HG03108 (cell line): ENCODE measurements around the gene CSAD.
"Not testable (repeated sequence)": the region's sequence is repeated elsewhere in the genome, so short reads cannot be mapped to it uniquely, and the experiment has no call there.

Source experiments
- ATAC-seq: cut with Tn5 transposase; IDR thresholded peaks from one replicate; pipeline ENCODE4 v1.9.1; 2021; ENCODE audit warnings: moderate library complexity; ENCODE audit not compliant: unreplicated experiment

CSAD gene

DNA sequence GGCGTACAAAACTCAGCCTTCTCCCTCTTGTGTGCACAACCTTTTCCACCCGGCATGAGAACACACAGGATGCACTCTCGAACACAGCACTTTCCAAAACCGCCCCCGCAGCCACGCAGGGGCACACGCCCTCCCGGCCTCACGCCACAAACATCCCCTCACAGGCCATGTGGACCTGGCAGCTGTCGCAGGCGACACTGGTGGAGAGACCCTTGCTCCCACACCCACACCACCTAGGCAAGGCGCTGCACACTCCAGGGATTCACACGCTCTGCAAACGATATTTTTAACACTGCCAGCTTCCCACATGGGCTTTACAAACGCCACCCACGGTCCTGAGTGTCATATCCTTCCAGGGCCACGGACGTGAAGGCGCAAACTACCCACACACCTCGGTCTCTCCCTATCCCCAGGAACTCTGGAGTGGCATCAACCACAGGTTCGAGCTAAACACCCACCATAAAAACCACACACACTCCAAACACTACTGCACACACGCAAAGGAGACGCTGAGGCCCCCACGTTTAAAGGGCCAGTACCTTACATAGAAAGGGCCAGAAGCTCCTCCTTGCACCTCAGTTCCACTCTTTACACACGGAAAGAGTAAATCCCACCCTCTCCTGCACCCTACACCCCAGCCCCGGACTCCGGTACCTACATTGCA is 38.7 kb upstream of the CSAD start:
- peak; percentile 1 for ATAC-seq

DNA sequence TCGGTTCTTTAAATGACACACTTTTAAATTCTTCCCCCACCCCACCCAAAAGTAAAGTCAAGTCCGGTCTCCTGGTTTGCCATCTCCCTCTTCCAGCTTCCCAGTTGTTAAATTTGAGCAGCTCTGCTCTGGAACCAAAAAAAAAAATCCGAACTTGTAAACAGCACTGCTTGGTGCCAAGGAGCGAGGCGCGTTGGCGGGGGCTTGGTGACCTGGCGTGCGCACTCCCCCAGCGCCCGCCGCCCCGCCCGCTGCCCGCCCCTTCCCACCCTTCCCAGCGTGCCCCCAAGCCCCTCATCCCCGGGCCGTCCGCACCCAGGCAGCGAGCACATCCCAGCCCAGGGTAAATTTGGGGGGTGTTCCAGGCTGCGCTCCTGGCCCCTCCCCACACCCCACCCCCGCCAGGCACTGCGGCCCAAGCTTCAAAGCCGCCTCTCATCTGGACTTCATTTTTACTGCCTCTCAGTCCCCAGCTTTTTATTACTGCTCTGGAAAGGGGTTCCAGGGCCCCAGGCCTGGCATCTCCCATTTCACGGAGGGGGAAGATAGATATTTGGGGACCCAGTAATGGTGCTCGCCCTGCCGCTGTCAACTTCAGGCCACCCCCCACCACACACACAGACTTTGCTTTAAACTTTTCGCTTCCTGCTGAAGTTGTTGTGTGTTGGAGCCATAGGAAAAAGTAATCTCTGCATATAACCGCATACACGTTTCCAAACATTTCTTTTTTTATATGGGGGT is 38.0 kb upstream of the CSAD start:
- ATAC-seq: no peak

DNA sequence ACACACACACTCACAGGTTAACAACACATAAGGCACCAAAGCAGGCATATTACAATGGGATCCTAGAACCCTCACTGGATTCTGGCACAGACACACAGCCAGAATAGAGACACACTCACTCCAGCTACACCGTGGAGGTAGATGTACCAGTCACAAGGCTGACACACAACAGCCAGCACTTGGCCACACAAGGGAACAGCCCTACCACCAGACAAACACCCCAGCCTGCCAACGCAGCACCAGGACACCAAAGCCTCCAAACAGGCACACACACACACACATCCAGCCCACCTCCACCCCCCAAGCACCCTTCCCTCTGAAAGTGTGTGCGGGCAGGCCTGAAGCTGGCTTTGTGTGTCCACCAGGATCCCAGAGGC is 37.2 kb upstream of the CSAD start:
- no peak for ATAC-seq

DNA sequence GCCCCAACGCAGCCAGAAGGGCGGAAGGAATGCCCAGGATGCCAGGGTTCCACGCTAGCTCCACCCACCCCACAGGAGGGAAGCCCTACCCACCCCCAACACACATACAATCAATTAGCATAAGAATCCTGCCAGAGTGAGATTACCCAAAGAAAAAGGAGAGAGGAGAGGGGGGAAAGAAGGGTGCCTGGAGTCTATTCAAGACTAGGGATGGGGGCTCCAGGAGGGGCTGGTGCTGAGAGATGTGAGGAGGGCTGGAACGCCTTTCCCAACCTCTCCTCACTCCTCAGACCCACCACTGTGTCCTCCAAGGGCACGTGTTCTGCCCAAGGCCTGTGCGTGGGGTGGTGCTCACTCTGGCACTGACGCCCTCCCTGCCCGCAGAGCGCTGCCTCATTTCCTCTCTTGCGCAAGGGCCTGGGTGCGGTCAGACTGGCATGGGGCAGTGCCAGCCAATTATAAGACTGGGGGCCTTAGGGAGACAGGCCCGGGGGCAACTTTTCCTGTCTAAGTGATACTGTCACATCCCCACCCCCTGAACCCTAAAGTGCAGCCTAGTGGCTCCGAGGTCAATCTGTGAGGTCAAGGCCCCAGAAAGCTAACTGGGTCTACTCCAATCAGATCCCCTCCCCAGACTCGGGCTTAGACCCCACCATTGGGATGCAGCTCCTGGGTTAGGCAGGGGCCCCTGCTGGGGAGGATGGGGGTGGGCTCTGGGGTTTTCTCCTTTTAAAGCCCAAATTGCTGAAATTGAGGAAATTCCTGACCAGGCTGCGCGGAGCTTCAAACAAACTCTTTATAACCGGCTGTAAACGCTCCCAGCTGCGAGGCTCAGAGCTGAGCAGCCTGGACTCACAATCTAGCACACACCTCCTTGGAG is 36.6 kb upstream of the CSAD start:
- no peak for ATAC-seq

DNA sequence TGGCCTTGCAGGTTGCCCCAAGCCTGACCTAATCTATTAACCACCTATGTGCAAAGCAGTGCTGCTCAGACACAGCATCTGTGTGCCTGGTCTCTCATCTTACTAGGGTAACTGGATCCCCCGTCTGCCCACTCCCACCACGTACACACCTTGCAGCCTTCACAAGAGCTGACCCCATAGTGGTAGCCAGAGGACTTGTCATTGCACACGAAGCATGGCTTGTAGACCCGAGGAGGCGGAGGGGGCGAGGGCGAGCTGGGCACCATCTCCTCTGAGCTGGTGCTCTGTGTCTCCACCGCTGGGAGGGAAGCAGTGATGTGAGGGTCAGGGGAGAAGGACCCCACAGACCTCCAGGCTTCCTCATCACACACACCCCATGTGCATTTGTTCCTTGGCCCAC is 34.8 kb upstream of the CSAD start:
- no peak for ATAC-seq

DNA sequence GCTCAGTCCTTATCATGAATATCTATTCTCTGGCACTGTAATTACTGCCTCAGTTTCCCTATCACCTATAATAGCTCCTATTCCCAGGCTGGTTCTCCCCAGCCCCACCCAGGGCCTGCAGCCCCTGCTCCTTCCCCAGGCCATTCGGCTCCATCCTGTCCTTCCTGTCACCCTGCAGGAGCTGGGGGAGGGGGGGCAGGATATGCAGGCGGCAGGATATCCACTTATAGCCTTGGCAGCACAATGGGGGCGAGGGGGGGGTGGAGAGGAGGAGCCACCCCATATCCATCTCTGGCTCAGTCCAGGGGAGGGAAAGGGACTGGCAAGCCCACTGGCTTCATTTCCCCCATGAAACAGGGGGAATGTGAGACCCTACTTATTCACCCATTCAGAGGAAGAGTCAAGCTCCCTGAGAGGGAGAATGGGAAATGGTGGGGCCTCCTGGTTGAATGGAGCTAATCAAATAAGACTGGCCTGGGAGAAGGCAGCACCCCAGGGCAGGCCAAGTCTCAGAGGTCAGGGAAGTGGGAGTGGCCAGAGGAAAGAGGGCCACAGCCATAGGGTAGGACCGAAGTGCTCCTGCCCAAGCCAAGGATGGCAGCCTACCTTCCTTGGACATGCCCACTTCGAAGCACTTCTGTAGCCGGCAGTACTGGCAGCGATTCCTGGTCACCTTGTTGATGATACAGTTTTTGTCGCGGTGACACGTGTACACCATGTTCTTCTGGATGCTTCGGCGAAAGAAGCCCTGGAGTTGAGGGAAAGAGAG is 34.1 kb upstream of the CSAD start:
- ATAC-seq: no peak

DNA sequence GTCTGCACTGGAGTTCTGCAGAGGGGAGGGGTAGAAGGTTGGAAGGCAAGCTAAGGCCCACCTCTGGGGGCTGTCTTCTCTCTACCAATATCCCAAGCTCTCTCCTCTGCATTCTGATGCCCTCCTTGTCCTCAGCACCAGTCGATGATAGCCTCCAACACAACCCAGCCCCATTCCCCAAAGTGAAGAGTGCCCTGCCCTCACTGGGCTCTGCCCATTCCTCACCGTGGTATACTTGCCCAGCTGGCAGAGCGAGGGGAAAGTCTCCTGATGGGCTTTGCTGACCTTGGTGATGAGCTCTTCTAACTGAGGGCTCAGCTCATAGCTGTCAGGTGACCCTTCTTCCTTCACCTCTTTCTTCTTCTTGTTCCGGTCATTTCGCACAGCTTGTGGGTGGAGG is 33.5 kb upstream of the CSAD start:
- no peak for ATAC-seq

DNA sequence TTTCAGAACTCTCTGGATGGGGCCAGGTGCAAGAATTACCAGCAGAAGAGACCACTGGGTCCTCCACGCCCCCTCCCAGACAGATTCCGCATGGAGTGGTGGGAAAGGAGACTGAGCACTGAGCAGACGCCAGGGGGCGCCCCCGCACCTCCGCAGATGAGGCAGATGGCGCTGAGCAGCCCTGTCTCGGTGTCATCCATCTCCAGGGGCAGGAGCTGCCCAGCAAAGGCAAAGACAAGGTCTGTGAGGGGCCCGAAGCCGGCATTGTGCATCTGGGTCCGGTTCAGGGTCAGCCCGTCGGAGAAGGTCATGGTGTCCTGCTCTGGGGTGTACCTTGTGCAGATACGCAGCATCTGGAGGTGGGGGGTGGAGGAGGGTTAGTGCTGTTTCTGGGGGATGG is 32.6 kb upstream of the CSAD start:
- no peak for ATAC-seq

DNA sequence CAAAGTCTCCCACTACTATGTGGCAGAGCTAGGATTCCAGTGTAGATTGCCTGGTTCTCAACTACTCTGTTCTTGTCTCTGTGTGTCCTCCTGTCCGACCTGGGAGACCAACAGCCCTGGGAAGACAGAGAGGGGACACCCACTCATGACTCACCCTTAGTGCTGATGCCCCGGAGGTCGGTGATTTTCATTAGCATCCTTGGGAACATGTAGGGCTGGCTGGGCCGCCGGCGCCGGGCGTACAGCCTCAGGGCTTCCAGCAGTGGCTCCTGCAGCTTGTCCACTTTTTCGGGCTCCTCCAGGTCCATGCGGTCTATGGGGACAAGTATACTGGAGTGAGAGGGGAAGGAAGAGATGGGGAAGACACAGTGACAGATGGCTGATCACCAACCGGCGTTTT is 32.2 kb upstream of the CSAD start:
- no peak for ATAC-seq

DNA sequence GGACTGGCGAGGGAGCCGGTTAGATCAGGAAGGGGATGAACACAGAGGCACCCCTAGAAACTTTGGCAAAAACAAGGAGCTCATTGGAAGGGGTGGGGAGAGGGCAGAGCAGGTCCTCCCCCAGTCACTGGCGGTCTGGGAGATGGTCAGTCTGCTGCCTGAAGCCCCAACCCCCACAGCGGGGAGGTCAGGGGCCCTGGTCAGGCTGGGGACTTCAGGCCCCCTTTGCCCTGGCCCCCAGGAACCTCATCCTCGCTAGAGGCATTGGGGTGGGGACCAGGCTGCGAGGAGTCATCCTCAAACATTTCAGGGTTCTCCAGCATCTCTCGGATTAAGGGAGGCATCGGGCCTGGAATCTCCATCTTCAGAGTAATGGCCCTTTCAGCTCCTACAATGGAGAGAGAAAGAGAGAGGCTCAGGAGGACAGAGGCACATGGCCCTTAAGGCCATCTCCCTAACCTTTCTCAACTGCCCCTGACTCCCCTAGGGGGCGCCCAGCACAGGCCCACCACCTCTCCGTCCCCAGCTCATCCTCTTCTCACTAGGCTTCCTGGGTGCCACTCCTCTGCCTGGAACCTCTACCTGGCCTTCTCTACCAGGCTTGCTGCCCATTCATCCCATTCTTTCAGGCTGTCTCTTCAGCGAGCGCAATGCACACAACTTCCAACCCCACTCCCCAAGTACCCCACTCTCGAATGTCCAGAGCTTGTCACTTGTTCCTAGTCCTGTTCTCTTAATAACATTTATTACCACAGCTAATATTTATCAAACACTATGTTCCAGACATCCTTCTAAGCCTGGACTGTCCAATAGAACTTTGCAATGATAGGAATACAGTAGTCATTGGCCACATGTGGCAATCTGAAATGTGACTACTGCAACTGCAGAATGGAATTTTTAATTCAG is 31.0 kb upstream of the CSAD start:
- ATAC-seq: no peak

DNA sequence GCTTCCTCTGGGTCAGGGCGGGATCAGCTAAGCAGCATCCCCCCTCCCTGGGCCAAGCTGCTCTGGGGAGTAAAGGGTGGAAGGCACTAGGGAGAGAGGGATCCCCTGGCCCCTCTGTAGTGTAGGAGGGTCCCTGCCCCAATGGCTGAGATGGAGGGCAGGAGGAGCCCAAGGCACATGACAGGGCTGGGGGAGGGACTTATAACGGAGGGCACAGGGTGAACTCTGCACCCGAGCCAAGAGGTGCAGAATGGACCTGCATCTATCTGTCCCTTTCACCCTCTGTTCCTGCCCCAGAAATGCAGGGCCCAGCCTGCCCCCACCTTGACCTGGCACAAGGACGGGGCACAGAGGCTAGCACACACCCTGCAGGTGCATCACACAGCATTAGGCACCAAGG is 30.1 kb upstream of the CSAD start:
- ATAC-seq: no peak

DNA sequence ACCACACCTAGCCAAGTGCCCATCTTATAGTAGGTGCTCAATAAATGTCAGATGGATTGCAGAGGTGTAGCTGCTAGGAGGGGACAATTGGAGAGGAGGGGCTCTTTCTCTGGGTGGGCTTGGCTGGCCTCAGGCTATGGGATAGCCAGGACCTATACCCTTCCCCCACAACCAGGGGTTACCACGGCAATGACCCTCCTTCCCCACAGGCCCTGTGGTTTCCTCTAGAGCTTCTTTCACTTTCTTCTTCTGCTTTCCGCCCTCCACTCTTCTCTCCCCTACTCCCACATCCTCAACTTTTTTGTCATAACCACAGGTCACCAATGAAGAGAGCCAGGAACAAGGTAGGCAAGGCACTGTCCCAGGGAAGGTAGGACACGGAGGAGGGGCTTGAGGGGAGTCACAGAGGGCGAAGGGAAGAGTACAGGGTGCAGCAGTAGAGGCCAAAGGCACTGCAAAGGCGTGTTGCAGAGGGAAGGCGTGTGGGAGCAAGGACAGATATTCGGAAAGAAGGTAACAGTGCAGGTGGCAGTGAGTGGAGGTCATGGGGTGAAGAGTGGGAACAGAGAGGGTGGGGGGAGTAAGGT is 28.2 kb upstream of the CSAD start:
- peak; percentile 43 for ATAC-seq

DNA sequence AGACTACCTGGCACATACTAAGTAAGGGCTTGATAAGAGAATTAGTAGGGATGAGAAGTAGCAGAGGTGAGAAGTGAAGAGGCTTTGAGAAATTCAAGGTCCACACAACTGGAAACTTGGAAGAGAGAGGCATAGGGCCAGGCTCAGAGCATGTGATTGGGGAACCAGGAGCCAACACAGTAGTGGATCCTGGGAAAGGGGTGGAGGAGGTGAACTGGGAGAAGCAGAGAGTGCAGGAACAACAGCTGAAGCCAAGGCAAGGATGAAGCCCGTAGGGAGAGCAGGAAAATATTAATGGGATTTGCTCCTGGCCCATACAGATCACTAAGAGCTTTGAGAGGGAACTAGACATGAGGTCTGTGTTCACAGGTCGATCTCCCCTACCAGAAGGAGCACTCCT is 27.7 kb upstream of the CSAD start:
- ATAC-seq: no peak

DNA sequence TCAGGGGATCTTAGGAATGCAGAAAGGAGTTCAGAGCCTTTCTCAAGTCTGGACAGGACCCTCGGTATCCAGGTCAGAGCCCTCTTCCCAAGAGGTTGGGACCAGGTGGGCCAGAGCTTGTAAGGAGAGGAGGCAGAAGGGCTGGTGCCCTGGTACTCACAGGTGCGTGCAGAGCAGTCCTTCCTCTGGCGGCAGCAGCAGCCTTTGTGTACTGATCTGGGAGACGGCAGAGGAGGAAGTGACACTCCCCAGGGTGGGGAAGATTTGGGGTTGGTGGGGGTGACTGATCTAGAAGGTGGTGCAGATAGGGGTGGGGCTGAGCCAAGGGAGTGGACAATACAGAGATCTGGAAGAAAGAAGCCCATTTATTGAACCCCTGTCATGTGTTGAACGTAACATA is 26.3 kb upstream of the CSAD start, which contains the start of gene ITGB7:
ITGB7 (minus strand) TSS at position 210 of the 400 bp plus-strand sequence. CDS start 6,808 bp downstream, outside the sequence.
- no peak for ATAC-seq

DNA sequence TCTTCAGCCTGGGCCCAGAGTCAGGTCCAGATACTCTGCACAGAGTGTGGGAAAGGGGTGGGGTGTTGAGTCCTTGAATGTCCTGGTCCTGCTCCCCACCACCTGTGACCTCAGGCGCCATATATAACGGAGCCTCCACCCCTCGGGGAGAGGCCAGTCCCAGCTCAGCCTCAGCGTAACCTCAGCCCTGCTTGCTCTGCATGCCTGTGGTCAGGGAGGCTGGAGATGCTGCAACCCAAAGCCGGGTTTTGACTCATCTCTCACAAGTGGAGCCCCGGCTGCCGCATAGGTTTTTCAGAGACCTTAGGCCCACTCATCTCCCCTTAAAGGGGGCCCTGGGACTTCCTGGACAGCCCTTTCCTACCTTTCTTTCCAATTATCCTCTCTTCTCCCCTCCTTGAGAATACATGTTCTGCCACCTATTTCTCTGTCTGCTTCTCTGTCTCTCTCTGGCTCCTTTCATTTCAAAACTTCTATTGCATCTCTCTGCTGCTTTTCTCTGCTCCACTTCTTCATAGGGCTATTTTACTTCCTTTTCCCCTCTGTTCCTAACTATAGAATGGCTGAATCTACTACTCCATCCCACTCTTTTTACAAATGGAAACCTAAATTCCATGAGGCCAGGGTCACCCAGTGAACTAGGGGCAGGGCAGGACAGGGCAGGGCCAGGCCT is 25.2 kb upstream of the CSAD start:
- peak; percentile 61 for ATAC-seq

DNA sequence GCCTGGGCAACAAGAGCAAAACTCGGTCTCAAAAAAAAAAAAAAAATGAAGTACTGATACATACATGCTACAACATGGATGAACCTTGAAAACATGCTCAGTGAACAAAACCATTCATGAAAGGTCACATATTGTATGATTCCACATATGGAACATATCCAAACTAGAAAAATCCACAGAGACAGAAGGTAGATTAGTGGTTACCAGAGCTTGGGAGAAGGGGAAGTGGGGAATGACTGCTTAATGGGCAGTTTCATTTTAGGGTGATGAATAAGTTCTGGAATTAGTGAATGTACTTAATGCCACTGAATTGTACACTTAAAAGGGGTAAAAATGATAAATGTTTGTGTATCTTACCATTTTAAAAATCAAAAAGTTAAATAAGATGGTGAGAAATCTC is 23.6 kb upstream of the CSAD start:
- ATAC-seq: no peak

DNA sequence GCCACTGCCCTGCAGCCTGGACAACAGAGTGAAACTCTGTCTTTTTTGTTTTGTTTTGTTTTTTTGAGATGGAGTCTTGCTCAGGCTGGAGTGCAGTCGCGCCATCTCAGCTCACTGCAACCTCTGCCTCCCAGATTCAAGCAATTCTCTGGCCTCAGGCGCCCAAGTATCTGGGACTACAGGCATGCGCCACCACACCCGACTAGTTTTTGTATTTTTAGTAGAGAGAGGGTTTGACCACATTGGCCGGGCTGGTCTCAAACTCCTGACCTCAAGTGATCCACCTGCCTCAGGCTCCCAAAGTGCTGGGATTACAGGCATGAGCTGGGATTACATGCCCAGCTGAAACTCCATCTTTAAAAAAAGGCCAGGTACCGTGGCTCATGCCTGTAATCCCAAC is 21.6 kb upstream of the CSAD start:
- ATAC-seq: not testable (repeated sequence)

DNA sequence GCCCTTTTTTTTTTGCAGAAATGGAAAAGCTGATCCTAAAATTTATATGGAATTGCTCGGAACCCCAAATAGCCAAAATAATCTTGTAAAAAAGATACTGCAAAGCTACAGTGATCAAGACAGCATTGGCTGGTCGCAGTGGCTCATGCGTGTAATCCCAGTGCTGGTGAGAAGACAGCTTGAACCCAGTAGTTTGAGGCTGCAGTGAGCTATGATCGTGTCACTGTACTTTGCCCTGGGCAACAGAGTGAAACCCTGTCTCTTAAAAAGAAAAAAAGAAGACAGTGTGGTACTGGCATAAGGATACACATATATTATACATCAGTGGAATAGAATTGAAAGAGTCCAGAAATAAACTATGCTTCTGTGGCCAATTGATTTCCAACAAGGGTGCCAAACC is 20.9 kb upstream of the CSAD start:
- no peak for ATAC-seq

DNA sequence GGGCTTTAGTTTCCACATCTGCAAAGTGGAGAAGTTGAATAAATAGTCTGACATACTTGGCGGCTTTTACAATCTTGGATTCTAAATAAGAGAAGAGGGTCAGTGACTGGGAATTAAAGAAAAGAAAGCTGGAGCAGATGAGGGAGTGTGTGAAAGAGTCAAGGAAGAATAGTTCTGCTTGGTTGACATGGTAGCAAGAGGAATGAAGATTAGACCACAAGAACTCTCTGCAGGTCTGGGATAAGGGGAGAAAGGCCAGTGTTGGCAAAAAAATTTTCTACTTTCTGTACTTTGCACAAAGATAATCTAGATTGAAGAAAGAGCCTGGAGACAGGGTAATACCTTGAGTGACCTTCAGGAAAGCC is 20.4 kb upstream of the CSAD start:
- ATAC-seq: no peak
